Activated CD4-positive, alpha-beta T cell treated with anti-CD3 and anti-CD28 coated beads, Interleukin-2, amount 50 U/mL, for 16 hours (primary cell): ENCODE data around the gene ATP9B.
A peak's percentile ranks its signal among the peaks of the same experiment; 100 is the strongest.
"Not testable (repeated sequence)": the region's sequence is repeated elsewhere in the genome, so short reads cannot be mapped to it uniquely, and the experiment has no call there.

ENCODE experiments used
- DNase-seq: peaks from one replicate; pipeline ENCODE4 v3.0.0-alpha.2; 2020

The ATP9B gene

DNA sequence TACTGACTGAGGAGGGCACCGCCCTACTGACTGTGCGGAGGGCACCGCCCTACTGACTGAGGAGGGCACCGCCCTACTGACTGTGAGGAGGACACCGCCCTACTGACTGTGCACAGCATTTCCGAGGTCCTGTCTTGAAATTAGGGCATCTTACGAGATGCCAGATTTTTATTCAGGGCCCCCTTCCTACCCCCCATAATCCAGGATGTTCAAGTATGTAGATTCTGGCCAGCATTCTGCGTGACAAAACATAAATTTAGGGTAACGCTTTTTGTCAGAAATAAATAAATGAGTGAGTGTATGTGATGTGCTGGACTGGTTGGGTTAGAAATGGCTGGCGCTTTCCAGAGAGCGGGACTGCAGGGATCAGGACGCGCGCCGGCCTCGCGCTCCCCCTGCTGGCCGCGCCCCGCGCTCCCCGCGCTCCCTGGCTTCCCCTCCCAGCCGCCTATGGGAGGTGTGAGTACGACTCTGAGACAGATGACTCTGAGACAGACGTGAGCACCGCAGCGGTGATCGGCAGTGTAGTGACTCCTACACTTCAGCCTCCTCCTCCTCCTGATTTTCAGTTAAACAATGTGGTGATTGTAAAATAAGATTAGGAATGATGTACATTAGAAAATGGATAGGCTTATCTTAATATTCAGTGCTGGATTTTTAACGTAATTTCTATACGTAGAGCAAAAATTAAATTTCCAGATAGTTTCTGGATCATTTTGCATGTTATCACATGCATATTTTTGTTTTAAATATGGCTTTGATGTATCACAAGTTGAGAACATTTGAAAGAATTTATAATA, 177.3 kb downstream of the ATP9B start:
- peak; percentile 87 for DNase-seq

DNA sequence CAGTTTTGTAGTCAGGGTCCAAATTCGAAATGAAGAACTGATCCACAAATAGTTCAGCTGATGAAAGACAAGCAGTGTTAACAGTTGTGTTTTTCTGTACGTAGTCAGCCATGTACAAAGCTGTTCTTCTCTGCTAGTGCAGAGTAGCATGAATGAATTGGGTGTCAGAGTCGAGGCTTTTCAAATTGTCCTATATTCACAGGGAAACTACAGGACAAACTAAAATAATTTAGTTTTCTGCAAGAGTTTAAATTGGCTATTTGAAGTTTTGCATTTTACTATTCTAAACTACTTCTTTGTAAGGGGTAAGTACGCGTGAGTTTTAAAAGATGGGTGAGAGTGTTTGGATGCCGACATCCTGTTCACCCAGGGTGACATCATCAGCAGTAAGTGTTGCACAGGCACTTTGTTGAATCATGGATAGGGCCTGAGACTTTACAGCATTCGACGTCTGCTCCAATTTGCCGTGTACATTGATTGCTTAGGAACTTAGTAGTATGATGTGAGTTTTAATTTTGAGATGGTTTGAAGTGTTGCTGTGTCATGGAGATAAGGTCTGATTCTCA, 179.4 kb downstream of the ATP9B start:
- no peak for DNase-seq

DNA sequence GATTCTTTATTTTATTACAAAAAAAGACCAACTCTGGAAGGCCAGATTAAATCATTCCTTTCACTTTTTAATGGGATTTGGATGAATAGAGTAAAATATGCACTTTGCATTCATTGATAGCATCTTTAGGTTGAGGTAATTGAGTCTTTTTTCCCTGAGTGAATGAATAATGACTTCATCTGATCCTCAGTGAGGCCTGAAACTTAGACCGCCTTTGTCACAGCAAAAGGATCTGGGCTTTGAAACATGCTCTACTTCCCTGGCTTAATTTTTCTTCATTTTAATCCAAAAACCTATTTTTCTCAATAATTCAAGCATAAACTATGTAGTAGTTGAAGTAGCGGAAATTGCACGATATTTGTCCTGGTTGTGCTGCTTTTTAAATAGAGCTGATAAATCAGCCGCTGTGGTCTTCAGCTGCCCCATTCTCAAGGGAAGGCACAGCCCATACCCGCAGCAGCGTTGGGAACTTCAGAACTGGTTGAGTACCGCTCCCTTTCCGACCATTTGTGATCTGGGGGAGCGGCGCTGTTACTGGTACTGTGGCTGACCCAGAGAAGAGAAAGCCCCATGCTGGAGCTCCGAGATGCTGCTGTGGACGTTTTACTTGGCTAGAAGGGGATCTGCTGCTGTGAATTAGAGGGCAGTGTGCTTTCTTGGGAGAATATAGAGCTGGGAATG, 181.2 kb downstream of the ATP9B start:
- no peak for DNase-seq

DNA sequence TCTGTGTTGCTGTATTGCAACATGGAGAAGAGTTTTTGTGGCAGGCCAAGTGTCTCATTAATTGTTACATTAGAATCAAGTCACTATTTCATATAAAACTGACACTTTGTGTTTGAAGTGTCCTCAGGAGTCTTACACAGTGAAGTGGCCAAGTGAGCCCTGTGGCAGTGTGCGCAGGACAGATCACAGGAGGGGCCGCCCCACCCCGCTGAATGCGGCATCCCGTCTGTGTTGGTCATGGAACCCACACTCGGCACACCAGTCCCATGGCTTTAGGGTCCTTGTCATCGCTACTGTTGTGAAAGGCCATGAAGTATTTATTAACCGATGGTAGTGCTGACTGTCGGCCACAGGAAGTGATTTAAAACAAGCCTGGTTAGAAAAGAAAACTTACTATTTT, 181.8 kb downstream of the ATP9B start:
- DNase-seq: no peak

DNA sequence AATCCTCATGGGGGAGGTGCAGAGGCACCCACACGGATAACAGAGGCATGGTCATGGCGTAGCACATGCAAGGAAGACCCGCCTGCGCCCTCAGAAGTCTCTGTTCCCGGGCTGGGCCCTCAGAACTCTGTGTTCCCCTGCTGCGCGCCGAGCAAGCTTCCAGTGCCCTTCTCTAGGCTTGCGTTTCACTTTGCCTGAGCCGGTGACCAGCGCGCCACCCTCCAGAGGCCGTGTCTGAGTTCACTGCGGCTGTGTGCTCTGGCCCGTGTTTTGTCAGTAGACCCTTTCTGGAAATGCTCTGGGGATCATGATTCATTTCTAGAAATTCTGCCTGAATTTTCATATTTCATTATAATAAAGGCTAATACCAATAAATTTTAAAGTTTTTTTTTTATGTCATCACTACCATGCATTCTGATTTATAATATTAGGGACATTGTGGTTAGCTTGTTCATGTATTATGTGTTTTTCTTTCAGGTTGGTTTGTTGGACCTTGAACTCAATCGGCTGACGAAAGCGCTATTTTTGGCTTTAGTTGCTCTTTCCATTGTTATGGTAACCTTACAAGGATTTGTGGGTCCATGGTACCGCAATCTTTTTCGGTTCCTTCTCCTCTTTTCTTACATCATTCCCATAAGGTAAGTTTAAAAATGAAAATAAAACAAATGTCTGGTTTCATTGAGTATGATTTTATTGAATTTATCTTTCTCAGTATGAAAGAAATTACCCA, 183.9 kb downstream of the ATP9B start:
- no peak for DNase-seq

DNA sequence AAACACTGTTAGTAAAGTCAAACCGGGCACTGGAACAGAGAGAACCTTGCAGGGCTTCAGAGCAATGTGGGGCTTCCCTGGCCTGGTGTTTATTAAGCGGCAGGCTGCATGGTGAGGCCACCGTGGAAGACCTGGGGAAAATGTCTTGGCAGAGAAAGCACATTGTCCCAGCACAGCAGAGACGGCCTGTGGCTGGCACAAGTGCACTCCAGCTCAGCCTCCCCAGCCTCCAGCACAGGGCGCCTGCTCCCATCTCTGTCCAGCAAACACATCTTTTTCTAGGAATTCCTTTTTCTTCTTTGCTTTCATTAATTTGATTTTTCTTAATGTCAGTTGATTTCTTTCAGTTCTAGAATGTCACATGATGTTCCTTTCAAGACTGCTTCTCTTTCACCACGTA, 188.3 kb downstream of the ATP9B start:
- no peak for DNase-seq

DNA sequence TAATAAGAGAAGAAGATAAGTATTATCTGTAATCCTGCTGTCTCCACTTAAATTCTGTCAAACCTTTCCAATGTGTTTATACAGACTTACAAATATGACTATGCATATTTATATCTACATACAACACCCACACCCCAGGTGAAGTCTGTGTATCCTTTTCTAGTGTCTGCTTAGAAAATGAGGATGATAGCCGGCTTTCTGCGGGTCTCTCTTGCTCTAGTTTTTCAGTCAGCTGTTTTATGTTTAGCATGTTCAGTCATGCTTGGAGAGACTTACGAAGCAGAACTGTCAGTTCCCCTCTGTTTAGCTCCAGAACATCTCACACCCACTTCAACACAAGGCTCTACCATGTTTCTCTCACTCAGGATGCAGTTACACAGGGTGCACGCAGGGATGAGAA, 189.3 kb downstream of the ATP9B start:
- DNase-seq: no peak

DNA sequence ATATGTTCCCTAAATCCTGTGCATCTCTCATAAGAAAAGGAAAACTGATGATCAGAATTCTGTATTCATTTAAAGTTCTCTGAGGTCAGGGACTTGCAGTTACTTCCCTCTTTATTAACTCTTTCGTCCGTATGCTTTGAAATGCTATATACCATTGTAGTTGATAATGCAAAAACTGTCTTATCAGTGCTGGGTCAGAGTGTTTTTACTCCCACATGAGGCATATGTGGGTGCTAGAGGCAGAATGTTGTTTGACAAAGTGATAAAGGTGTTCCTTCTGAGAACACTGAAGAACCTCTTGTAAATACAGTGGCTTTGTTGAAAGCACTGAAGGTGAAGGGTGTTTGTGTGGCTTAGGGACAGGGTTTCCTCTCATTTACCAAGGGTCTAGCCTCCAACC, 190.0 kb downstream of the ATP9B start:
- DNase-seq: no peak

DNA sequence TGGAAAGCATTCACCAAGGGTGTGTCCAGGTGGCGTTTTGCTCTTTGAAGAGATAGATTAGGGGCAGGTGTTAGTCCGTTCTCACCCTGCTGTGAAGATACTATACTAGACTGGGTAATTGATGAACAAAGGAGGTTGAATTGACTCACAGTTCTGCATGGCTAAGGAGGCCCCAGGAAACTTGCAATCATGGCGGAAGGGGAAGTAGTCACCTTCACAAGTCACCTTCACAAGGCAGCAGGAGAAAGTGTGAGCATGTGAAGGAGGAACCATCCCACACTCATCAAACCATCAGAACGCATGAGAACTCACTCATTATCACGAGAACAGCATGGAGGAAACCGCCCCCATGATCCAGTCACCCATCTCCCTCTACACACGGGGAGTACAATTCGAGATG, 190.8 kb downstream of the ATP9B start:
- DNase-seq: no peak

DNA sequence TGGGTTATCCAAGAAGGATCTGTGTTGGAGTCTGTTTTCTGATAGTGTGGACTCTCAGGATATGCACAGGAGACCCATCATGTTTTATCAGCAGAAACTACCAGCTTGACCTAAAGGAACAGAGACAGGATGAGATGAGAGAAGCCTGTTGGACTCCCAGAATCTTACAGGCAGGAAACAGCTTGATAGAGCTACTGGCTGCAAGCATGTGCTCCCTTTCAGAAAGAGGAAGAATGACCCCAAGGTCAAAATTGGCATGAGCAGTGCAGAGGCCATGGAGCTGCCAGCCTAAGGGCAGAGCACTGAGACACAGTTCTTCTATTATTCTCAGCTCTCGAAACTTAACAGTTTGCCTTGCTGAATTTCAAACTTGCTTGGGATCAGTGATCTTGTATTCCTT, 191.3 kb downstream of the ATP9B start:
- DNase-seq: no peak

DNA sequence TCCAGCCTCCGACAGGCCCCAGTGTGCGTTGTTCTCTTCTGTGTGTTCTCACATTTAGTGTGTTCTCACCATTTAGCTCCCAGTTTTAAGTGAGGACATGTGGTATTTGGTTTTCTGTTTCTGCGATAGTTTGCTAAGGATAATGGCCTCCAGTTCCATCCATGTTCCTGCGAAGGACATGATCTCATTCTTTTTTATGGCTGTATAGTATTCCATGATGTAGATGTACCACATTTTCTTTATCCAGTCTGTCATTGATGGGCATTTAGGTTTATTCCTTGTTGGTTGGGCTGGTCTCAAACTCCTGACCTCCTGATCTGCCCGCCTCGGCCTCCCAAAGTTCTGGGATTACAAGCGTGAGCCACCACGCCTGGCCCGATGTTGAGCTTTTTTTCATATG, 195.9 kb downstream of the ATP9B start:
- DNase-seq: not testable (repeated sequence)

DNA sequence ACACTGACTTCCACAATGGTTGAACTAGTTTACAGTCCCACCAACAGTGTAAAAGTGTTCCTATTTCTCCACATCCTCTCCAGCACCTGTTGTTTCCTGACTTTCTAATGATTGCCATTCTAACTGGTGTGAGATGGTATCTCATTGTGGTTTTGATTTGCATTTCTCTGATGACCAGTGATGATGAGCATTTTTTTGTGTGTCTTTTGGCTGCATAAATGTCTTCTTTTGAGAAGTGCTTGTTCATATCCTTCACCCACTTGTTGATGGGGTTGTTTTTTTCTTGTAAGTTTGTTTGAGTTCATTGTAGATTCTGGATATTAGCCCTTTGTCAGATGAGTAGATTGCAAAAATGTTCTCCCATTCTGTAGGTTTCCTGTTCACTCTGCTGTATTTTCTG, 202.6 kb downstream of the ATP9B start:
- DNase-seq: not testable (repeated sequence)

DNA sequence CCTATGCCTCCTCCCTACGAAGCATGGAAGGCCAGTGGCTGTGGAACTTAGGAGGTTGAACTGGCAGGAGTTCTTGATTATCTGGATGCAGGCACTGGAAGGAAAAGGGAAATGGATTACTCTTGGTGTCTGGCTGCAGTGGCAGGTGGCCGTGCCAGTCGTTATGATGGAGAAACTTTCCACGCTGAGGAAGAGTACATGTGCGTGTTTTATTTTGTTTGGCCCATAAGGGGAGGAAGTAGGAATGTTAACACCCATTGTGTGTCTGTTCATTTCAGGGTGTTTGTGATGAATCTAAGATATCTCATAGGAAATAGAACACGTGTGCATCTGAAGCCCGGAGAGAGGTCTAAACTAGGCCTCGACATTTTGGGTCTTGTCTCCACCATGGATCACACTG, 203.7 kb downstream of the ATP9B start:
- no peak for DNase-seq

DNA sequence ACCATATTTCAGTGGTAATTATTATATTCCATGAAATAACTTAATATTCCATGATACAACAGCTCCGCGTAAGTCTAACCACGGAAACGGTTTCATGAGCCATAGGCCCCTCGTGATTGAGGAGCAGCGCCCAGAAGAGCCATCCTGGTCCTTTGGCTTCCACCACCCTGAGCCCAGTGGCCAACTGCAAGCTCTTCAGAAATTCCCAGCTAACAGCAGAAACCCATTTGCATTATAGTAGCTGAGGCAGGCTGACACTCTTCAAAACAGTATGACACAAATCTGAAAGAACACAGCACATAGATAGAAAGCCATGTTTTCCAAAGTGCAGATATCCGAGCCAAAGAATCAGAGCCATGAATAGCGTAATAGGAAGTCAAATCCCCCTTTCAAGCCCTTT, 205.6 kb downstream of the ATP9B start:
- no peak for DNase-seq

DNA sequence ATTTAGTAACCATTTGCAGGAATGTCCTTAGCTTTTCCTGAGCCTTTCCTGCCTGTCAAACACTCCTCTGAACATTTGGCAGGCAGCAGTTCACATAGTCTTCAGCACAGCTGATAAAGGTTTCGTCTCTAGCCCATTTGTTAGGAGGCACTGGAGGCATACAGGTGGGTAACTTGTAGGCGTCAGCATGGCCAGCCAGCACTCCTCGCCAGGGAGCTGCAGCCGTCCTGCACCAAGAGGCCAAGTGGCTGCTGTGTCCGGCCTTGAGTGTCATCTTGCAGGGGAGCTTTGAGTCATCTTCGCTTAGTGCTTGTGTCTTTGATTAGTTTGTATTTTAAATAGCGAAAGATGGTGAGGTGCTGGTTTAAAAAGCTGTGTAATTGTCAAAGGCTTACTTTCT, 206.3 kb downstream of the ATP9B start:
- no peak for DNase-seq

DNA sequence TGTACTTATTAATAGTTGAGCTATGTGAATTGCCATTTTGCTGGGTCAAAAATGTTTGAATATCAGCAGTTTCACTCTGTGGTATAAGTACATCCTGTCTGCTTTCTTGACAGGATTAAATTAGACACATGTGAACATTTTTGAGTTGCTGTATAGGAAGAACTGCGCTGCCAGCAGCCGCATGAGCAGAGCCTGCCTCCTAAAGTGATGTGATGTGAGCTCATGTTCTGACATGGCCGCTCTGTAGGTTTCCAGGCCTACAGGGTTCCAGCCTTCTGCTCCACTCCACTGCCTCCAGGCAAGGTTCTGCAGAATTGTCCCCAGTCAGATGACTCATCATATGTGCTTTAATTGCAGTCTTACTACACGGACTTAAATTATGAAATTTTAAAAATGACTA, 206.8 kb downstream of the ATP9B start:
- peak; percentile 10 for DNase-seq

DNA sequence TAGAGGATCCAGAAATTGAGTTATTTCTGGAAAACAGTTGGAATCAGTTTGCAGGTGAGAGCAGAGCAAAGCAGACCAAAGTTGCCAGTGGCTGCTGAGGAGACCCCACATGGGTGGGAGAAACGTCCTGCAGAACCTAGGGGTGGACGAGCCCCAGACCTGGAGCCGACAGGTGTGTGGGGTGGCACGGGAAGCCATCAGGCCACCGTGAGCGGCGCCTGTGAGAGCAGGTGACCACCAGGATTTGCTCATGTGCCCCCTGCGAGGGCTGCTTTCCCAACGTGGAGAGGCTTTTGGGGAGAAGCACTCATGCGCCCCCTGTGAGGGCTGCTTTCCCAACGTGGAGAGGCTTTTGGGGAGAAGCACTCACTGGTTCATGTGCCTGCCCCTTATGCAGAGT, 209.7 kb downstream of the ATP9B start:
- DNase-seq: no peak

DNA sequence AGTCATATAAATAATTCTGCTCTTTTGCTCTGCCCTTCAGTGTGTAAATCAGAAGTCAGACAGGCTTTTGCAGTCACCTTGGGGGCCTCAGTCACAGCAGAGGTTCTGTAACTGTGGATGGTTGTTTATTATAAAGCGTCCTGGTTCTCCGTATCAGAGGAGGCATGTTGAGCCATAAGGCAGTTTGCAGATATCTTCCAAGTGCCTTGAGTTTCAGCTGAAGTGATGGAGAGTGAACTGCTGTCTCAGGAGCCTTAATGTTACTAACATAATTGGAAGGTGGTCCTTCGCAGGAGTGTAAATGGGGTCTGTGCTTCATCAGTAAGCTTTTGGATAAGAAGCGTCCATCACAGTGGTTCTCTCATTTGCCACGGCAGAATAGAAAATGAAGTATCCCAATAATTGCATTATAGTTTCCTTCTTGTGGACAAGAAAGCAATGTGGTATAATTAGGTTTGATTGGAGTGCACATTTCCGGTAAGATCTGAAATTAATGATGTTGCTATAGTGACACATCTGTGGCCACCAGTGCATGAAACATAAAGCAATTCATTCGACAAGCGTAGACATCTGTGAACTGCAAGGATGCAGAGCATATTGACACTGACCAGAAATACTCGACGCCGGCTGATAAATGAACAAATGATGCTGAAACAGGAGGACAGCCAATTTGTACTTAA, 214.1 kb downstream of the ATP9B start:
- no peak for DNase-seq

DNA sequence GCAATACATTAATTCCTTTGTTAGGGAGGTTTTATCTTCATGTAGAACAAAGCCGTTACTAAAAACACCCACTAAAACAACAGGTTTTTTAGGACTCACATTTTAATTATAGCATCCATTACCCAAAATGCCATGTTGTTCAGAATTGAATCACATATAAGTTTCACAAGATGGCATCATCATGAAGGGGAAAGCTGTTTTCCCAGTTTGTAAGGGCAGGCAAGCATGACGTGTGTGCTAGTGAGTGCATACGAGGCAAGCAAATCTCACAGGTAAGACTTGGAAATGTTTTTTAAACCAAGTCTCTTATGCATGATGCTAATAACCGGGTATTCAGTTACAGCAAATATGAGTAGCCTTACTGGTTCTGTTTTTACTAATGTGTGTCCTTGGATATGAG, 214.7 kb downstream of the ATP9B start:
- no peak for DNase-seq

DNA sequence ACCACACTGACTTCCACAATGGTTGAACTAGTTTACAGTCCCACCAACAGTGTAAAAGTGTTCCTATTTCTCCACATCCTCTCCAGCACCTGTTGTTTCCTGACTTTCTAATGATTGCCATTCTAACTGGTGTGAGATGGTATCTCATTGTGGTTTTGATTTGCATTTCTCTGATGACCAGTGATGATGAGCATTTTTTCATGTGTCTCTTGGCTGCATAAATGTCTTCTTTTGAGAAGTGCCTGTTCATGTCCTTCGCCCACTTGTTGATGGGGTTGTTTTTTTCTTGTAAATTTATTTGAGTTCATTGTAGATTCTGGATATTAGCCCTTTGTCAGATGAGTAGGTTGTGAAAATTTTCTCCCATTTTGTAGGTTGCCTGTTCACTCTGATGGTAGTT, 216.0 kb downstream of the ATP9B start:
- not testable (repeated sequence) for DNase-seq

DNA sequence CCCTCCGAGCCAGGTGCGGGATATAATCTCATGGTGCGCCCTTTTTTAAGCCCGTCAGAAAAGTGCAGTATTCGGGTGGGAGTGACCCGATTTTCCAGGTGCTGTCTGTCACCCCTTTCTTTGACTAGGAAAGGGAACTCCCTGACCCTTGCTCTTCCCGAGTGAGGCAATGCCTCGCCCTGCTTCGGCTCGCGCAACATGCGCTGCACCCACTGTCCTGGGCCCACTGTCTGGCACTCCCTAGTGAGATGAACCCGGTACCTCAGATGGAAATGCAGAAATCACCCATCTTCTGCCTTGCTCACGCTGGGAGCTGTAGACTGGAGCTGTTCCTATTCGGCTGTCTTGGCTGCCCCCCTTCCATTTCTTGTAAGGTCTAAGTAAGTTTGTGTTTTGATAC, 221.2 kb downstream of the ATP9B start:
- not testable (repeated sequence) for DNase-seq

DNA sequence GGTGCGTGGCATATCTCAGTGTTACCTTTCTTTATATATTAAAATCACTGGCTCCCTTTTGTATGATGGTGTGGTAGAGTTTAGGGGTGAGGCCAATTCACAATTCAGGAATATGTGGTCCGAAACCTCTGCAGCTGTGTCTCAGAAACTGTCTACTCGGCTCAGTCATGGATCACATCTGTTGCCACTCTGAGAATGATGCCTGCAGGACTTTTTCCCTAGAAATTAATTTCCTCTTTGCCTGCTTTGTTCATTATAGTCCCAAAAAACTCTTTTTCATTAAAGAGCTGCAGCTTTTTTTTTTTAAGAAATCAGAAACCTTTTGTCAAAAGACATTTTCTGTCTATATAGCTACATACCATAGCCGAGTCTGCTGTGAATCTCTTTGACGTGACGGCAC, 221.7 kb downstream of the ATP9B start:
- DNase-seq: no peak

DNA sequence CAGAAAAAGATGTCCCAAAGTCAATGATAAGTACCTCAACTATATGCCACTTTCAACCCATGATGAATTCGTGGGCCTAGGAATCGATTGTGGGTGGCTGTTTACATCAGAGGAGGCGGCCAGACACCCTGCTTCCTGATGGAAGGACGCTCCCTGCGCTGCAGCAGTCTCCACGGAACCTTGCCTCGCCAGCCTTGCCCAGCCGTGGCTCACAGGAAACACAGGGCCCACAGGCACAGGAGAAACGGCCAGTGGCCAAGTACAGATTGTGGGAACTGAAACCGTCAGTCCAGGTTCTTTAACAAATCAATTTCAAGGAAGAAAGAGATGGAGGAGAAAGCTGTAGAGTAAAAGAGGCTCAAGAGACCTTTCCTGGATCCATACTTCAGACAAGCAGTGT, 225.0 kb downstream of the ATP9B start:
- DNase-seq: no peak
